Colonic mucosa (tissue), 4 donors: ENCODE results near the gene MX2. TPM values are rescaled to one million over a fixed set of nuclear protein-coding genes. Genes with fewer than 3 reads are reported as not detected.

Experiments used
- DNase-seq: peaks from one replicate; pipeline ENCODE4 v3.0.0-alpha.2; 2020
- H3K27ac ChIP-seq: fragments of 200-600 bp; one replicate; pipeline ENCODE4 v1.8.0; 2021
- H3K27me3 ChIP-seq: fragments of 200-600 bp; one replicate; pipeline ENCODE4 v1.8.0; 2021
- H3K36me3 ChIP-seq: fragments of 200-600 bp; one replicate; pipeline ENCODE4 v1.8.0; 2021
- H3K4me1 ChIP-seq: fragments of 200-600 bp; one replicate; pipeline ENCODE4 v1.8.0; 2021; ENCODE audit warnings: mild to moderate bottlenecking
- H3K4me3 ChIP-seq: fragments of 200-600 bp; one replicate; pipeline ENCODE4 v1.8.0; 2021
- H3K9ac ChIP-seq, 2 donors: one replicate each; pipeline ENCODE4 v1.7.0; 2013; ENCODE audit warnings: control low read depth in 2 of 2, low read depth in 2 of 2, low read length in 2 of 2
- H3K9me3 ChIP-seq: fragments of 200-600 bp; one replicate; pipeline ENCODE4 v1.8.0; 2021
- CTCF ChIP-seq: fragments of 200-600 bp; IDR thresholded peaks from one replicate; pipeline ENCODE4 v1.8.0; 2022; ENCODE audit warnings: antibody characterized with exemption, mild to moderate bottlenecking
- intact Hi-C: fragments of 100-400 bp; cut with DNase I; formaldehyde crosslinking; loops from one replicate; pipeline ENCODE4 v1.14.1; 2022
- total RNA-seq, 2 donors: library from RNA; stranded (reverse); fragmentation: NEBNext Ultra II Directional in 1 of 2; extraction: Animal tissue kit (Norgen Biotek cat#: 25700) in 1 of 2; gene quantifications; one replicate each; pipeline ENCODE4 v1.2.1, GENCODE V29; 2021
- donor health status: healthy.
- donor health status: DM: no; HTN: no; CAD: no.
- donor health status: DM: no; HTN: no; CAD: no.

Gene MX2
- total RNA-seq, 2 donors from 2014 or later: 2.0 to 2.5 TPM

- Histone ChIP-seq H3K27ac (no peak overlapping the region), H3K4me1 (no peaks in the 10 kb centered on the region), H3K27me3 (no peaks in the 10 kb centered on the region), H3K36me3 (no peaks in the 10 kb centered on the region), H3K9ac (peak overlapping the region in 1 of 2 donors; percentile 33), H3K4me3 (peak overlapping the region; percentile 19), H3K9me3 (no peaks in the 10 kb centered on the region)
- intact Hi-C loops: no loop called here
- no peak for TF ChIP-seq CTCF
- no peak for DNase-seq
Measured at GRCh38 chr21:41369920-41370839, 8.4 kb downstream of the MX2 start.

- no peaks in the 10 kb centered on the region for H3K4me1 ChIP-seq
- H3K9ac ChIP-seq: no peak overlapping the region
- H3K27me3 ChIP-seq: no peaks in the 10 kb centered on the region
- H3K9me3 ChIP-seq: no peaks in the 10 kb centered on the region
- H3K27ac ChIP-seq: no peak overlapping the region
- intact Hi-C loops: no loop called here
- TF ChIP-seq CTCF: no peak
- no peak overlapping the region for H3K4me3 ChIP-seq
- no peaks in the 10 kb centered on the region for H3K36me3 ChIP-seq
- no peak for DNase-seq
Measured at GRCh38 chr21:41370840-41371684, 9.2 kb downstream of the MX2 start.

GRCh38 chr21:41371685-41372030 is 9.8 kb downstream of the MX2 start:
- no peak for TF ChIP-seq CTCF
- Histone ChIP-seq H3K27me3 (no peaks in the 10 kb centered on the region), H3K27ac (no peak overlapping the region), H3K9me3 (no peaks in the 10 kb centered on the region), H3K9ac (no peak overlapping the region), H3K4me1 (no peaks in the 10 kb centered on the region), H3K4me3 (no peak overlapping the region), H3K36me3 (no peaks in the 10 kb centered on the region)
- intact Hi-C loops: no loop called here
- no peak for DNase-seq

GRCh38 chr21:41373253-41373652 is 11.4 kb downstream of the MX2 start:
- Histone ChIP-seq H3K27ac (no peak overlapping the region), H3K36me3 (no peaks in the 10 kb centered on the region), H3K4me3 (no peak overlapping the region), H3K27me3 (no peaks in the 10 kb centered on the region), H3K9me3 (no peaks in the 10 kb centered on the region), H3K9ac (no peak overlapping the region), H3K4me1 (no peaks in the 10 kb centered on the region)
- TF ChIP-seq CTCF: no peak
- DNase-seq: no peak
- intact Hi-C loops: no loop called here

GRCh38 chr21:41373763-41374162 is 11.9 kb downstream of the MX2 start:
- Histone ChIP-seq H3K4me3 (no peak overlapping the region), H3K4me1 (no peaks in the 10 kb centered on the region), H3K27ac (no peak overlapping the region), H3K36me3 (no peaks in the 10 kb centered on the region), H3K9me3 (no peaks in the 10 kb centered on the region), H3K27me3 (no peaks in the 10 kb centered on the region), H3K9ac (no peak overlapping the region)
- intact Hi-C loops: no loop called here
- DNase-seq: no peak
- TF ChIP-seq CTCF: no peak
